ENCODE results near the gene LRP2.

LRP2 gene

GRCh38 chr2:169095621-169096105 lies 266.7 kb downstream of the LRP2 start:
- Histone ChIP-seq H3K27me3 (replicated peaks in 2 of 5; ENCODE audit: control insufficient read depth in 4 of 5, insufficient read depth in 5 of 5, low read length in 4 of 5) (no peaks in the 10 kb centered on the region), H3K4me1 (ENCODE audit: control extremely low read depth in 1 of 4, control insufficient read depth in 4 of 4, insufficient read depth in 4 of 4, low read length in 3 of 4) (peaks cover 8 to 26% (median 14%) of the 10 kb centered on the region in 4 experiments), H3K4me3 (ENCODE audit: control insufficient read depth in 1 of 7, extremely low read depth in 1 of 7, insufficient read depth in 4 of 7, low read depth in 2 of 7, low read length in 6 of 7) (peak overlapping the region in 4 of 7 experiments; percentile 16 to 42 (median 32)), H3K9me3 (ENCODE audit: control extremely low read depth in 1 of 5, control insufficient read depth in 4 of 5, insufficient read depth in 2 of 5, low read depth in 1 of 5, low read length in 4 of 5) (peaks cover 0 to 2% (median 0%) of the 10 kb centered on the region in 5 experiments), H3K36me3 (ENCODE audit: control insufficient read depth in 4 of 4, insufficient read depth in 4 of 4, low read length in 3 of 4) (no peaks in the 10 kb centered on the region), H3K27ac (ENCODE audit: insufficient read depth in 1 of 2, low read depth in 1 of 2, low read length in 2 of 2, poor library complexity in 1 of 2, severe bottlenecking in 2 of 2) (no peak overlapping the region)
- ChIA-PET CTCF (interaction anchor here (1.3 to 5.0 kb wide), 2 partner anchors 14 to 133 kb away, joined by 3 to 23 read pairs; no protein-coding TSS in a partner anchor), POLR2A (interaction anchor here (0.6 kb wide), 1 partner anchor 52 kb away, joined by 3 read pairs; no protein-coding TSS in a partner anchor)
- peak; percentile 62 to 92 (median 89) for DNase-seq
- WGBS (ENCODE audit: insufficient coverage), result 8% methylated on average over 3 of the region's 5 CpGs

GRCh38 chr2:169094676-169095075 lies 267.7 kb downstream of the LRP2 start:
- H3K27me3 ChIP-seq (replicated peaks in 2 of 5; ENCODE audit: control insufficient read depth in 4 of 5, insufficient read depth in 5 of 5, low read length in 4 of 5), result no peaks in the 10 kb centered on the region
- no peaks in the 10 kb centered on the region for H3K36me3 ChIP-seq (ENCODE audit: control insufficient read depth in 4 of 4, insufficient read depth in 4 of 4, low read length in 3 of 4)
- no peak overlapping the region for H3K27ac ChIP-seq (ENCODE audit: insufficient read depth in 1 of 2, low read depth in 1 of 2, low read length in 2 of 2, poor library complexity in 1 of 2, severe bottlenecking in 2 of 2)
- POLR2A ChIA-PET, result no interaction called here
- DNase-seq, result no peak
- CTCF ChIA-PET, result interaction anchor here (1.3 kb wide), 1 partner anchor 132 kb away, joined by 3 read pairs; no protein-coding TSS in a partner anchor
- H3K4me3 ChIP-seq (ENCODE audit: control insufficient read depth in 1 of 7, extremely low read depth in 1 of 7, insufficient read depth in 4 of 7, low read depth in 2 of 7, low read length in 6 of 7), result no peak overlapping the region
- H3K4me1 ChIP-seq (ENCODE audit: control extremely low read depth in 1 of 4, control insufficient read depth in 4 of 4, insufficient read depth in 4 of 4, low read length in 3 of 4), result peaks cover 11 to 33% (median 18%) of the 10 kb centered on the region in 4 experiments
- 100% methylated on average over 1 of the region's 1 CpG for WGBS (ENCODE audit: insufficient coverage)
- H3K9me3 ChIP-seq (ENCODE audit: control extremely low read depth in 1 of 5, control insufficient read depth in 4 of 5, insufficient read depth in 2 of 5, low read depth in 1 of 5, low read length in 4 of 5), result peaks cover 0 to under 1% (median 0%) of the 10 kb centered on the region in 5 experiments

GRCh38 chr2:169093535-169093934 lies 268.8 kb downstream of the LRP2 start:
- CTCF ChIA-PET, result interaction anchor here (1.0 to 1.3 kb wide), 2 partner anchors 11 to 12 kb away, joined by 4 to 5 read pairs; no protein-coding TSS in a partner anchor
- H3K4me1 ChIP-seq (ENCODE audit: control extremely low read depth in 1 of 4, control insufficient read depth in 4 of 4, insufficient read depth in 4 of 4, low read length in 3 of 4), result peaks cover 11 to 33% (median 18%) of the 10 kb centered on the region in 4 experiments
- WGBS (ENCODE audit: insufficient coverage), result no CpG with 5 or more reads among the region's 2 CpGs

GRCh38 chr2:169091761-169092519 lies 270.4 kb downstream of the LRP2 start:
- 88% methylated on average over 6 of the region's 8 CpGs for WGBS (ENCODE audit: insufficient coverage)
- ChIA-PET CTCF (no interaction called here), POLR2A (no interaction called here)
- Histone ChIP-seq H3K4me3 (ENCODE audit: control insufficient read depth in 1 of 7, extremely low read depth in 1 of 7, insufficient read depth in 4 of 7, low read depth in 2 of 7, low read length in 6 of 7) (no peak overlapping the region), H3K36me3 (ENCODE audit: control insufficient read depth in 4 of 4, insufficient read depth in 4 of 4, low read length in 3 of 4) (no peaks in the 10 kb centered on the region), H3K9me3 (ENCODE audit: control extremely low read depth in 1 of 5, control insufficient read depth in 4 of 5, insufficient read depth in 2 of 5, low read depth in 1 of 5, low read length in 4 of 5) (no peaks in the 10 kb centered on the region), H3K27me3 (replicated peaks in 2 of 5; ENCODE audit: control insufficient read depth in 4 of 5, insufficient read depth in 5 of 5, low read length in 4 of 5) (no peaks in the 10 kb centered on the region), H3K27ac (ENCODE audit: insufficient read depth in 1 of 2, low read depth in 1 of 2, low read length in 2 of 2, poor library complexity in 1 of 2, severe bottlenecking in 2 of 2) (no peak overlapping the region), H3K4me1 (ENCODE audit: control extremely low read depth in 1 of 4, control insufficient read depth in 4 of 4, insufficient read depth in 4 of 4, low read length in 3 of 4) (peaks cover 11 to 33% (median 18%) of the 10 kb centered on the region in 4 experiments)
- no peak for DNase-seq

More at GRCh38 chr2:169093535-169093934, 268.8 kb downstream of the LRP2 start:
- no peak overlapping the region for H3K4me3 ChIP-seq (ENCODE audit: control insufficient read depth in 1 of 7, extremely low read depth in 1 of 7, insufficient read depth in 4 of 7, low read depth in 2 of 7, low read length in 6 of 7)
- DNase-seq, result no peak
- H3K9me3 ChIP-seq (ENCODE audit: control extremely low read depth in 1 of 5, control insufficient read depth in 4 of 5, insufficient read depth in 2 of 5, low read depth in 1 of 5, low read length in 4 of 5), result no peaks in the 10 kb centered on the region
- no peak overlapping the region for H3K27ac ChIP-seq (ENCODE audit: insufficient read depth in 1 of 2, low read depth in 1 of 2, low read length in 2 of 2, poor library complexity in 1 of 2, severe bottlenecking in 2 of 2)
- POLR2A ChIA-PET, result no interaction called here
- H3K27me3 ChIP-seq (replicated peaks in 2 of 5; ENCODE audit: control insufficient read depth in 4 of 5, insufficient read depth in 5 of 5, low read length in 4 of 5), result no peaks in the 10 kb centered on the region
- H3K36me3 ChIP-seq (ENCODE audit: control insufficient read depth in 4 of 4, insufficient read depth in 4 of 4, low read length in 3 of 4), result no peaks in the 10 kb centered on the region

- no peak for DNase-seq
- Histone ChIP-seq H3K36me3 (ENCODE audit: control insufficient read depth in 4 of 4, insufficient read depth in 4 of 4, low read length in 3 of 4) (no peaks in the 10 kb centered on the region), H3K4me3 (ENCODE audit: control insufficient read depth in 1 of 7, extremely low read depth in 1 of 7, insufficient read depth in 4 of 7, low read depth in 2 of 7, low read length in 6 of 7) (no peak overlapping the region), H3K9me3 (ENCODE audit: control extremely low read depth in 1 of 5, control insufficient read depth in 4 of 5, insufficient read depth in 2 of 5, low read depth in 1 of 5, low read length in 4 of 5) (no peaks in the 10 kb centered on the region), H3K4me1 (ENCODE audit: control extremely low read depth in 1 of 4, control insufficient read depth in 4 of 4, insufficient read depth in 4 of 4, low read length in 3 of 4) (peaks cover 11 to 29% (median 15%) of the 10 kb centered on the region in 4 experiments), H3K27ac (ENCODE audit: insufficient read depth in 1 of 2, low read depth in 1 of 2, low read length in 2 of 2, poor library complexity in 1 of 2, severe bottlenecking in 2 of 2) (no peak overlapping the region), H3K27me3 (replicated peaks in 2 of 5; ENCODE audit: control insufficient read depth in 4 of 5, insufficient read depth in 5 of 5, low read length in 4 of 5) (no peaks in the 10 kb centered on the region)
- ChIA-PET CTCF (no interaction called here), POLR2A (no interaction called here)
- 100% methylated on average over 1 of the region's 3 CpGs for WGBS (ENCODE audit: insufficient coverage)
These were observed 271.1 kb downstream of the LRP2 start for GRCh38 chr2:169091256-169091655.

- Histone ChIP-seq H3K4me3 (ENCODE audit: control insufficient read depth in 1 of 7, extremely low read depth in 1 of 7, insufficient read depth in 4 of 7, low read depth in 2 of 7, low read length in 6 of 7) (no peak overlapping the region), H3K36me3 (ENCODE audit: control insufficient read depth in 4 of 4, insufficient read depth in 4 of 4, low read length in 3 of 4) (no peaks in the 10 kb centered on the region), H3K27me3 (replicated peaks in 2 of 5; ENCODE audit: control insufficient read depth in 4 of 5, insufficient read depth in 5 of 5, low read length in 4 of 5) (no peaks in the 10 kb centered on the region), H3K4me1 (ENCODE audit: control extremely low read depth in 1 of 4, control insufficient read depth in 4 of 4, insufficient read depth in 4 of 4, low read length in 3 of 4) (peaks cover 3 to 19% (median 9%) of the 10 kb centered on the region in 4 experiments), H3K9me3 (ENCODE audit: control extremely low read depth in 1 of 5, control insufficient read depth in 4 of 5, insufficient read depth in 2 of 5, low read depth in 1 of 5, low read length in 4 of 5) (peaks cover 0 to 3% (median 0%) of the 10 kb centered on the region in 5 experiments), H3K27ac (ENCODE audit: insufficient read depth in 1 of 2, low read depth in 1 of 2, low read length in 2 of 2, poor library complexity in 1 of 2, severe bottlenecking in 2 of 2) (no peak overlapping the region)
- CTCF ChIA-PET, result interaction anchor here (0.7 to 1.3 kb wide), 2 partner anchors 14 to 16 kb away, joined by 3 to 4 read pairs; no protein-coding TSS in a partner anchor
- no CpG with 5 or more reads among the region's 6 CpGs for WGBS (ENCODE audit: insufficient coverage)
- DNase-seq, result no peak
- POLR2A ChIA-PET, result no interaction called here
These were observed 272.1 kb downstream of the LRP2 start for GRCh38 chr2:169090133-169090820.

Data from common myeloid progenitor, CD34-positive (primary cell).